Measurements from ENCODE around the gene CDC5L.

CDC5L gene

GRCh38 chr6:44456070-44456965 lies 68.8 kb downstream of the CDC5L start:
- DNase-seq: peak; percentile 31

- DNase-seq: no peak
Observed at GRCh38 chr6:44456966-44457292, 69.4 kb downstream of the CDC5L start.

DNA sequence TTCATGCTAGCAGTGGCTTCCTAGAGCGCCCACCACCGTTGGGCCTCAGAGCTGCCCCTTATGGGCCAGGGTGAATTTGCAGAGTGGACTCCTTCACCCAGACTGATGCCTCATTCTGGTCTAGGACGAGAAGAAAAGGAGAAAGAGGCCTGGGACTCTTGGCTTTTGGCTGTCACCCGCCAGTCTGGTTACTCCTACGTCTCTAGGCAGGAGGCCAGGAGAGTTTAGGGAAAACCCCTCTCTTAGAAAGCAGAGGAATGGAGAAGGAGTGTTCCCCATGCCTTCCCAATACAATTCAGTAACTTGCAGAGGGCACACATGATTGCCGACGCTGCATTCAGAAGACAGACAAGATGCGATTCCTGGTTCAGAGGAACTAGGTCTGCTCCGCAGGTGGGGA lies 70.1 kb downstream of the CDC5L start:
- no peak for DNase-seq

- no peak for DNase-seq
Observed at GRCh38 chr6:44458551-44458950, 71.0 kb downstream of the CDC5L start.

DNA sequence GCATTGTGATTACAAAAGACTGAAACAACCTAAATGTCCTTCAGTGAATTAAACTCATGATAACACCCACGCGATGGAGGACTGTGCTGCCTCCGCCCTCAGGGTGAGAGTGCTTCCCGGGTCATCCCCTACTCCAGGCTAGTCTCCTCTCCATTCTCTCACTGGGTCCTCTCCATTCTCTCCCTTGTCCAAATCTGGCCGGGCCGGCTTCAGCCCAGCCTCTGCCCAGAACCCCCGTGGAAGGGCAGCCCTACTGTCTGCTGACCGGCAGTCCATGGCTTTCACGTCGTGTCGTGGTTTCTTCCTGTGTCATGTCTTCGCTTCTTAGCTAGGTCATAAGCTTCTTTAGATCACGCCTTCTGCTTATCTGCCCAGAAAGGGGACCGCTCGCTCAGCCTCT lies 74.8 kb downstream of the CDC5L start:
- no peak for DNase-seq

GRCh38 chr6:44462797-44463727 lies 75.6 kb downstream of the CDC5L start:
- DNase-seq: no peak

GRCh38 chr6:44463728-44464450 lies 76.4 kb downstream of the CDC5L start:
- no peak for DNase-seq

DNA sequence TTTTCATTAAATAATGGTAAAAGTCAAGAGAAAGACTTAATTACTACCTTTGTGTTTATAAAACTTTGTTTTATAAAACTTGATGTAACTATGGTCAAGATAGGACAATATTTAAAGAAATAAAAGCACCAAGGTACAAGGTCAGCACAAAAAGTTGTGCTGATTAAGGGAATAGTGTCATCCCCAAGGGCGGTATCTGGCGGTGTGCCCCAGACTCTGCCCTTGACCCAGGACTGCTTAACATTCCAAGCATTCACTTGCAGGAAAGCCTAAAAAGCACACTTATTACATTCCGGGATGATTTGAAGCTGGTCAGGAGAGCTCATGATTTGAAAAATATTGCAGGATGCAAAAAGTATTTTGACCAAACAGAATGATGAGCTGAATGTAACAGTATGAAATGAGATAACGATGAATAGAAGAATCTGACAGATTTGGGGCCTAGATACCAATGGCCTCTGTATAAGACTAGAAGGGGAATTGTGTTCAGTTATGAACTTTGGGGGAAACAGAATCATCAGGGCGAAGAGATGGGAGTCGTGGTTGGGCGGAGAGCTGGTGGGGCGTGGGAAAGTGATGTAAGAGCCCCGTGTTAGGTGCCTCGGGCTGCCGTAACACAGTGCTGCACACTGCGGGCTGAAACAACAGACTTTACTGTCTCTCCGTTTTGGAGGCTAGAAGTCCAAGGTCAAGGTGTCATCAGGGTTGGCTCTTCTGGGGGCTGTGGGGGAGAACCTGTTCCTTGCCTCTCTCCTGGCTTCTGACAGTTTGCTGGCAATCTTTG lies 77.2 kb downstream of the CDC5L start:
- DNase-seq: no peak

DNA sequence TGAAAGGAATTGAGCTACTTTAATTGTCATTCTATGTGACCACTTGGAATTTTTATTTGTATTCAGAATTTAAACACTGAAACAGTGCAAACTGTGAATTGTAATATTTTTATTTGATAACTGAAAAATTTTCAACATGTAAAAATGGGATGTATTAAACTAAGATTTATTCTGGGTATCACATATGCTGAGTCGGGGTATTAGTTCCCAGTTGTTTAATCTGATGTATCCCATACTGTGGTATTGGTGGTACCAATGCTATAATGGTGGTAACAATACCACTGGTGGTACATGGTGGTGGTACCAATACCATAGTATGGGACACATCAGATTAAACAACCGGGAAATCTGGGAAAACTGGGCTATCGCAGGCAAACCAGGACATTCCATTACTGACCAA lies 79.4 kb downstream of the CDC5L start:
- no peak for DNase-seq

GRCh38 chr6:44468835-44469234 lies 81.3 kb downstream of the CDC5L start:
- no peak for DNase-seq

GRCh38 chr6:44470115-44470464 lies 82.6 kb downstream of the CDC5L start:
- DNase-seq: no peak

GRCh38 chr6:44470746-44471145 lies 83.2 kb downstream of the CDC5L start:
- DNase-seq: no peak

DNA sequence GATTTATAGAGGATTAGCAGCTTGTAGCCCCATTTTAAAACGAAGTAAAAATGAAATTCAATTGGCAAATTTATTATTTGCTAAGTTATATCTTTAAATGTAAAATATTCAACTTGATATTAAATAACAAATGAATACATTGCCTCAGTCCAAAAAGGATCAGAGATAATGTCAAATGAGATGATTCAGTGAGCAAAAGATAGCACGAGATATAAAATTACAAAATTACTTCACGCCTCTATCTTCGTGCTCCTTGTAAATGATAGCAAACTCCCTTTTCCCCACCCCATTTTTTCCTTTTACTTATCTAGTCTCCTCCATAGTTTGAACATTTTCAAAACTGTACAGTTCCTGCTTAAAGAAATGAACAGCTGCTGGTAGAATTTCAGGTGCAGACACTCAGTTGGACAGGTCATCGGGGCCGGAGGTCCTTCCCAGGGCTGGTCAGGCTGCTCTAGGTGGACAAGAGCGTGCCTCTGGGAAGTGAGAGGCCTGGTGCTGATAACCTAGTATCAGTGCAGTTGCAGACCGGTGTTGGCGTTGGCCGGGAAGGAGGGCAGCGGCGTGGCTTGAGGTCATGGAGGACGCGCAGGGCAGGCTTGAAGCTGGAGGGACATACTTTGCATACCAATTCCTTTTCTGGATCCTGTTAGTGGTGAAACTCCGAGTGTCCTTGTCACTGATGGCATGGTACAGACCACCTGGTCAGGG lies 83.9 kb downstream of the CDC5L start:
- no peak for DNase-seq

- no peak for DNase-seq
Observed at GRCh38 chr6:44472250-44472945, 84.9 kb downstream of the CDC5L start.

DNA sequence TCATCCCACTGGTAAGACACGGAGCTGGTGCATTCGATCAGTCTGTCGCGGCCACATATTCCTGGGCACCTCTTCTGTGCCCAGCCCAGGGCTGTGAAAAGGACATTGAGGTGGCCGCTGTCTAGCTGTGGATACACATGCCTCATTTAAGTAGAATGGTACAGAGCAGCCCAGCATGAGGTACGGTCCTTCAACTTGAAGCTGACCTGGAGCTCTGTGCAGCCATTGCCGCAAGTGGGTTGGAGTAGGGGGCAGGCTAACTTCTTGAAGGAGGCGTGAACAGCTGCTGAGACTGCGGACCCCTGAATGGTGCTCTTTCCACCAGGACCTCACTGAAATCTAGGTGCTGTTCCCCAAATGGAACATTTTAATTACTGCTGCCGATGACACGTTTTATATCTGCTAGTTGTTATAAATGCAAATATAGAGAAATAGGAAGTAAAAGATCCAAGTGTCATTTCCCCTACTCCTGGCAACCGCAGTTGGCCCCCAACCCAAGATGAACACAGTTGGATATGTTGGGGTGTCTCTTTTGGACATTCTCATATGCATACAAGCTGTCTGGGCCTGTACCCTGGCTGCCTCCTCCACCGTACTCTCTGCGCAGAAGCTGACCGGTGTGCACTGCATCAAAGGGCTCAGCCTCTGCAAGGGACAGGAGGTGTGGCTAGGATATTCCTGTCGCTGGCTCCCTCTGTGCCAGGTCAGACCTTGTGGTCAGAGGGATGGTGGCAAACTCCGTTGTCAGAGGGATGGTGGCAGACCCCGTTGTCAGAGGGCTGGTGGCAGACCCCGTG lies 86.1 kb downstream of the CDC5L start:
- DNase-seq: no peak

GRCh38 chr6:44474190-44474631 lies 86.7 kb downstream of the CDC5L start:
- DNase-seq: no peak

- DNase-seq: no peak
Observed at GRCh38 chr6:44474643-44475042, 87.1 kb downstream of the CDC5L start.

GRCh38 chr6:44475417-44475778 lies 87.9 kb downstream of the CDC5L start:
- no peak for DNase-seq

DNA sequence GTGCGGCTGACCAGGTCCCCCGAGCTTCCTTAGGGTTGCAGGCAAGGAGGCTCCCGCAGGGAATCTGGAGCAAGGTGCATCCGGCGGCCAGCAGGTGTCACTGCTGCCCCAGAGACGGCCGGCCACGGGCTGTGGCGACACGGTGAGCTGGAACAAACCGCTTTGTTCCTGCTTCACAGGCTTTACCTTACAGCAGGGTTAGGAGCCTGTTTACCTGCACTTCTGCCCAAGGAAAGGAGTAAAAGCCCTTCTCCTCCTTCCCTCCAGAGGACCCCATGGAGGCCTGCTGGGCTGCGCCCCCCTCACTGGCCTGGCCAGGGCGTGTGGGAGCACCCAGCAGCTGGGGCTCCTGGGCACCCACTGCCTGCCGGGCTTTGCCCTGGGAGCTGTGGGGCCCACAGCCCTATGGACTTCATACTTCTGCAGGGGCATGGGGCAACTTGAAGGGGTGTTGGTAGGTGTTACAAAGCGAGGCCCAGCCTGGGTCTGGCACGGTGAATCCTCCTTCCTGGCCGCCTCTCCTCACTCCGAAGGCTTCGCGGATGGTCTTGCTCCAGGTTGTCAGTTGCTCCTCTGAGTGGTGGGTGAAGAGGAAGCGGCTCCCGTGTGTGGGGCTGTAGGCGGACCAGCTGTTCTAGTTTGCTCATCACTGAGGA lies 88.4 kb downstream of the CDC5L start:
- DNase-seq: peak; percentile 54

- no peak for DNase-seq
Observed at GRCh38 chr6:44476849-44477248, 89.3 kb downstream of the CDC5L start.

Measured in CD4-positive, alpha-beta T cell treated with Interferon gamma for 1 hour (primary cell).